Activated naive CD4-positive, alpha-beta T cell treated with Interleukin-2 at 50 U/mL for 16 hours (primary cell): ENCODE data around the gene NDUFB4.
A peak's percentile ranks its signal among the peaks of the same experiment; 100 is the strongest.

ENCODE experiments used
- DNase-seq: peaks from one replicate; pipeline ENCODE4 v3.0.0-alpha.2; 2020

Gene NDUFB4

DNA sequence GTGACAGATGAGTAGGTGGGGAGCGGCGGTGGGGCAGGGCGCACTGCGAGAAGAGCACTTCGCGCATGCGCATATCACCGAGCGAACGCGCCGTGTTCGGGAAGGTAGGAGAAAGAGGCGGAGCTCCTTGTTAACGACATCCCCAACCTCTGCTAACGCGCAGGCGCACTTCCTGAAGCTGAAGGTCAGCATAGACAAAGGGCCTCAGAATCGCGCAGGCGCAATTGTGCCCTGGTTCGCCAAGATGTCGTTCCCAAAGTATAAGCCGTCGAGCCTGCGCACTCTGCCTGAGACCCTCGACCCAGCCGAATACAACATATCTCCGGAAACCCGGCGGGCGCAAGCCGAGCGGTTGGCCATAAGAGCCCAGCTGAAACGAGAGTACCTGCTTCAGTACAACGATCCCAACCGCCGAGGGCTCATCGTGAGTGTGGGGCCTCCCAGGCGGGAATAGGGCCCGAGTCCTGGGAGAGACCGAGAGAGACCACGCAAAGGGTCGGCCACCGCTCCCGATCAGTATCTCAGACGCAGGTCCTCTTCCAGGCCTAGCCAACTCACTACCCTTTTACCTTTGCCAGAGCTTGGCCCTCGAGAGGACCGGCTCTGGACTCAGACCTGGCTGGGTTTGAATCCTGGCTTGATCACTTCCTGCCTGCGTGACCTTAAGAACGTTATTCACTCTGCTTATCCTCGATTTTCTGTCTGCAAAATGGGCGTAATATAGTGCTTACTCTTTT, at the start of gene NDUFB4:
Gene NDUFB4 (plus strand): TSS at position 221 of the 737 bp plus-strand sequence. CDS start 24 bp downstream, at position 245.
- DNase-seq = peak; percentile 94

DNA sequence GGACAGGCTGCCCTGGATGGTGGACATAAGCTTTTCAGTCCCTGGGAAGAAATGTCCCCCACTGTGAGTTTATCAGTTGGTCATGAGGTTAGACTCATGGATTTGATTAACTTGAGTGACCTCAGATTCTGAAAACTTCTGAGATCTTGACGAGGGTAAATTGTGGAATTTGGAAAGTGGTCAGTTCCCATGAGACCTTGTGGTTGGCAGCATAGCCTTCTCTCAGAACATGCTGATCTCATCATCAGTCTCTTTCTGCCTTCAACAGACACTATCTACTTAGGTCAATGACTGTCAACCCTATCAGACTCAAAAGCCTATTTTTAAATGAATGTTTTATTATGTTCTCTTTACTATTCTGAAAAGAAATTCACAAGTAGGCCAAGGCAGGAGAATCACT, 45.6 kb upstream of the NDUFB4 start:
- DNase-seq = no peak

DNA sequence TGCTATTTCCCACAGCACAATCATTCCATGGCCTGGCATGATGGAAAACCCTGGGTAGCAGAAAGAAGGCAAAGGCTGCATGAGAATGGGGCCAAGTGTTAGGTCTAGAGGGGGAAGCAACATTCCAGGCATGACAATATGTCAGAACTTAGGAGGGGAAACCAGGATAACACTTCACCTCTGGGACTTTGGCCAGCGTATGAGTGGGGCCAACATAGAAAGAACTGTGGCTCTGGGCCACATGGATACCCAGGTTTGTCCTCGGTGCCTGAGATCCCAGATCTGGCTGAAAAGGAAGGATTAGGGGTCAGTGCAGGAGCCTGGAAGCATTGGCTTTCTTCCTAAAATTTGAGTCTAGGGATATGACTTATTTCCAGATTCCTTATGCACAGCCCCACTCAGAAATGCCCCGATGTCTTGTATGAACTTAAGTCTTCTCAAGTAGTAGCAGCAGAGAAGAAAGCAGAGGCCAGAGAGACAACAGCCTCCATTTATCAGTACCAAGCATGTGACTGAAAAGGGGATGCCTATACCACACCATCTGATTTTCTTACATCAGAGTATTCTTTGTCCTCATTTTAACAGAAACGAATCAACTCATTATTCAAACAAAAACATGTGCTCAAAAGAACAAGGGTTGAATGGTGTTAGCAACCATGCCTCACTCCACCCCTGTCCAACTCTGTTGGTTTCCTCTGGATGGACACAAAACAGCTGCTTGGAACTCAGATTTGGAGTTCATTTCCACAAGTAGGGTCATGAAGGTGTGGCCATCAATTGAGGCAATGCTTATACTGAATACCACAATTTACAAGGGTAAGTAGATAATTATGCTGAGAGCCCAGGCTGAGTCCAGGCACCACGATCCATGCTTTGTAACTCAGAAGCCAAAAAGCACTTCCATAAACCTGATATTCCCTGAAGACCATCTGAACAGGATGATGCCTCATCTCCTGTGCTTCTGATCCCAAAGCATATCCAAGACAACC, 43.7 kb upstream of the NDUFB4 start:
- DNase-seq = no peak

DNA sequence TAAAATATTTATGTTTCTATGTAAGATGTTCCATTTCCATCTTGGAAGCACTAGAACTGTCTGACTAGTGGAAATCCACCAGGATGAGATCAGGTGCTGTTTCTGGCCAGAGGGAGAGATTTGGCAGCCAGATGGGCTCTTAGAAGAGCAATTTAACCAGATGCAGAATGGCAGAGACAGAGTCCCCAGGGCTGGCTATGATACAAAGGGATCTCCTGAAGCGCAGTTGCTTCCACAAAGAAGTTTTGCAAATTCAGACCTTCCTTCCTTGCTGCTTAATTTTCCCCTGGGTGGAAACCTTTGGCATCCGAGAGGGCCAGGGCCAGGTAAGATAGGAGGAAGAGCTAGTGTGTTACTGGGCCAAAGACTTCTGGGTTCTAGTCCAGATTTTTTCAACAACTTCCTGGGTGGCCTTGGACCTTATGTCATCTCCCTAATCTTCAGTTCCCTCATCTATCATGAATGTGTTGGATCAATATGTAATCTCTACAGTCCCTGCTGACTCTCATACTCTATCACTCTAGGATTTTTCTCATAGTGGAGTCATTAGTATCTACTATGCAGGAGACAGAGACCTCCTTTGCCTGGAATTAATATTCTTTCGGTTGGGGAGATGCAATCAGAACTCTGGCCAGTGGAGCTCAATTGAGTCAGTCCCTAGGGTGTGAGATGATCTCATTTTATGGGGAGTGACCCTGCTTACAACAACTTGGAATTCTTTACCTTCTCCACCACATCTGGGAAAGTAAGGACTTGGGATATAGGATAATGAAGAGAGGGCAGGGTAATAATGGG, 41.1 kb upstream of the NDUFB4 start:
- DNase-seq = no peak

DNA sequence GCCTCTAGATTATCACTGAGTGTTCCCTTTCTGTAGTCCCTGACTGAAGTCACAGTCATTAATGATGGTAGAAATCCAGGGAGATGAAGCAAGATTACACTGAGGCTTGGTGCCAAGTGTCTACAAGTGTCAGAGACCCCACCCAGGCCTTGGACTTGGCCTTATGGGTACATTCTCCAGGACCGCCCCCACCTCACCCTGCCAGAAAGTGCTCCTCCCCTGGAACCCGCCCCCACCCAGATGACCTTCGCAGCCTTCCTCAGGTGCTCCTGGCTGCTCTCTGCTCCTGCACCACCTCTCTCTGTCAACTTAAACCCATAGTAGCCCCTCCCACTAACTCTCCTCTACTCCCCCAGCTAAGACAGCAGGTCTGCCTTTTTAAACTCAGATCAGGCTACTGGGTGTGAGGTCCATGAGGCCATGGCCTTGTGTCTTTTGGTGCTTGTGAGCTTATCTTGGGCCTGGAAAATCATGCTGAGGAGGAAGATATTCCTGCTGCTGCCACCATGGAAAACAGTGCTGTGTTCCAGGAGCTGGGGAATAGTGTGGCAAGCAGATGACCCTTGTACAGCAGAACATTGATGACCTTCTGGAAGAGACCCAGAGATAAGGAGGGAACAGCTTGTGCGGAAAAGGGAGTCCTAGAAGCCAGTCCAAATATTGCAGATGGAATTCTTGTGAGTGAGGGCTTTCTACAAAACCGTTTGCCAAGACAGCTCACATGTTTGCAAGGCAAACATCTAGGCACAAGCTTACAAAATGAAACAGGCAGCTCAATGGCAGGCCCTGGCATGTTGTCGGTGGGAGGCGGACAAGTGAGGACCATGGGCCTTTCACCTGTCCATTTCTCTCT, 40.3 kb upstream of the NDUFB4 start:
- DNase-seq = no peak

DNA sequence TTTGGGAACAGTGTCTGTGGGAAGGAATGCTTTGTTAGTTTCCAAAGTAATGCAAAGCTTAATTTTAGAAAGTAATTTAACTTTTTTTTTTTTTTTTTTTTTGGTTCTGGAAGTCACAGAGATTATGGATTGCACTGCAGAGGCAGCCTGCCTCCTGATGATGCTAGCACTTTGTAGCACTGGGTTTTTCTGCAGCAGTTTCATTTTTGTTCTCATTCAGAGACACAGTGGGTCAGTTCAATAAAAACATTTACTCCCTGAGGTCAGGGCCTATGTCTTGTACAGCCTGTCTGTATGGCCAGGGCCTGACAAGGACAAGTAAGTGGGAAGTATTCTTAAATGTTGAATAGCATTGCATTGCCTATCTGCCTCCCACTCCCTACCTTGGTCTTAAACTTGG, 39.0 kb upstream of the NDUFB4 start:
- DNase-seq = no peak

DNA sequence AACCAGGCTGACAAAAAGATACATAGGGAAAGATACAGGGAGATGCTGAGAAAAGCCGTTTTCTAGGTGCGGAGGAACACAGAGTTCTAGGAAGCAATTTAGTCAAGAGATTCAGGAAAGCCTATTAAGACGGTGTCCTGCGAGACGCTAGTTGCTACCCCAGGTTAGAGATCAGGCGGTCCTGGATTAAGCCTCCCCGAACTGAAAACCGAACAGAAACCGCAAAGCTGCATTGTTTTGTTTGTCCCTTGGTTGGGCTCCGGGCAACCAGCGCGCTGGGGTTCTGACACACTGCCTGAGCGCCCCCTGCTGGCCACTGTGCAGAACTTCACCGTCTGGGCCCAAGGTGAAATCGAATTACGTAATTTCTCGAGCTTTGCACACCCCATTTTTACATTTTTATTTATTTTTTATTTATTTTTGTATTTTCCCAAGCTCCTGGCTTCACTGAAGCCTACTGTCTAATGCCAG, 37.3 kb upstream of the NDUFB4 start:
- peak; percentile 84 for DNase-seq

DNA sequence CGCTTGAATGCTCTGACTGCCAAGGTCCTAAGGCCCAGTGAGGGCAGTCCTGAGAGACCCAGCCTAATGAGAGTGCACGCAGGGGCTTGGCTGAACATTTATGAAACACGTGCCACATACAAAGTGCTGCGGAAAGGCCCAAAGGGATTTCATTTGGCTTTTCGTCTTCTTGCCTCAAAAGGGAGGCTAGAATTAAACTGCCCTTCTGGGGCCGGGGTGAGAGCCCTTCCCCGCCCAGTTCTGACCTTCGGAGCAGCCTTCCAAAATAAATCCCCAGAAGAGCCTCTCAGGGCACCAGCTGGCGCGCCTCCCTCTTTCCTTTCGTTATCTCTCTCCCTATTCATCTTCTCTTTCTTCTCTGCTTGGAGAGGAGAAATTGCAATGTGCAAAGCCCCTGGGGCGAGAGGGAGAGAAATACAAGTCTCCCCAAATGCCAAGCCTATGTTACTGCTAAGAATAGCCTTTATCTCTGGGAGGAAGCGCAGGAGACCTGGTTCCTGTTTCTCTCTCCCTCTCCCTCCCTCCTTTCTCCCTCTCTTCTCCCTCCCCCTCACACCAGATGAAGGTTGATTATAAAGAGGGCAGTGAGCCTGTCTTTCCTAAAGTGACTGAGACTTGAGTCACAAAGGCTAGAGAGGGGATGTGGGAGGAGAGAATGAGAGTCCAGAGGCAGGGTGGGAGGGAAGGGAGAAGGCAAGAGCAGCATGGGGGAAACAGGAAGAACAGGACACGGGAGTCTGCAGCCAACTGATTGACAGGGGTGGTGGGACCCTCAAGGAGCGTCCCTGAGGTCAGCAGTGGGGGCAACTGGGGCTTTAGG, 36.7 kb upstream of the NDUFB4 start:
- DNase-seq = peak; percentile 2

DNA sequence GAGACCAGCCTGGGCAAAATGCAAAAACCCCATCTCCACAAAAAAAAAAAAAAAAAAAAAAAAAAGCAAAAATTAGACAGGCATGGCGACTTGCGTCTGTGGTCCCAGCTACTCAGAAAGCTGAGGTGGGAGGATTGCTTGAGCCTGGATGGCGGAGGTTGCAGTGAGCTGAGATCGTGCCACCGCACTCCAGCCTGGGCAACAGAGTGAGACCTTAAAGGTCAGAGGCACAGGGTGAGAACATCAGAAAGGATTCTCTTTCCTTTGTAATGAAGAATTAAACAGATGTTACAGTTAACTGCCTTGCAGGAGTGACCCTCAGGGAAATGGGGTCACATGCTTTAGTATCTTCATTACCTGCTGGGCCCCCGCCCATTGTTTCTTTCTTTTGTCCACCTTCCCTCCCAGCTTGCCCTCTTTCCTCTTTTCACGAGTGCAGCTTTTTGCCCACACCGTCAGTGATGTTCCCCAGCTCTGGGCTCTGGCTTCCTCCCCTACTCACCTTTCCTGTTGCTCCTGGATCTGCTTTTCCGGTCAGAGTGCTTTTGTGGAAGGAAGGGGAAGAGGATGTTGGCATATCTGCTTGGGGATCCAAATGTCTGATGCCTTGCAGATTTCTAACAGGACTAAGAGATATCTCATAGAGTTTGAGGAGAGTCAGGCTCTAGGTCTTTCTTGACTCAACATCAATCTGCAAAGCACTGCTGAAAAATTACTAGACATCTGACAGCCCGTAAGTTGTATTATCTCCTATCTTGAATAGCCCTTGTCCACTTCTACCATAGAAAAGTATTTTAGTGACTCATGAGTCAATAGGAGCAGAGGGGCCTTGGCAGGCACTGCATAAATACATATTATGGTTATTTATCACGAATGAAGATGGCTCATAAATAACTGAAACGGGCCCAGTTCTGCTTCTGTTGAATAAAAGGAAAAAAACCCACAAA, 35.6 kb upstream of the NDUFB4 start:
- no peak for DNase-seq

DNA sequence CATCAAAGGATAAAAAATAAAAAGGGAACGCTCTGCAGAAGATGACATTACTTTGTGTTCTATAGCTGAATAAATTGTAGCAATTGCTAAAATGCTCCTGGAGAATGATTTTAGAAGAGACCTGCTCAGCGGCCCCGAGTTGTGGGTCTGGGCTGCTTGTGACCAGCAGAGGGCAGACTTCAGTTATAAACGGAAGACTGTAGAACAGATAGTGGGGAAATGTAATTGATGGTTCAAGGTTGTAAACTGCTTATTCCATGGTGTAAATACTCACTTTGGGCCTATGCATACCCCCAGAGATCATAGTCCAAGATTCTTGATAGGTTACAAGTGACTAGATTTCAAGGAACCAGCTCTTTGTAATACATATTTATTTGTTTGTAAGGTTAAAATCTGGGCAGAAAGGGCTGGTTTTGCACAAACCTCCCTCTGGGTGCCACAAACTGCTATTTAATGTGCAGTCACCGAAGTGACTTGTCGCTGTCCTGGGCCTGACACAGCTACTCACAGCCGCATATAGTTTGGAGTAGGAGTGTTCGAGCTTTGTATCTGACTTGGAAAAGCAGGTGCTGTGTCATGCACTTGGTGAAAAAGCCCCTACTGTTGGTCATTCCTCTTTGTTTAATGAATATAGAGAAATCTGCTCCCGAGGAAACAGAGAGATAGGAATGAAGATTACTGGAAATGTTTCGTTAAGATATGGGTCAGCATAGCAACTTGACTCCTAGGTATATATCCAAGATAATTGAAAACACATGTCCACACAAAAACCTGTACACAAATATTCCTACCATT, 34.7 kb upstream of the NDUFB4 start:
- peak; percentile 72 for DNase-seq

DNA sequence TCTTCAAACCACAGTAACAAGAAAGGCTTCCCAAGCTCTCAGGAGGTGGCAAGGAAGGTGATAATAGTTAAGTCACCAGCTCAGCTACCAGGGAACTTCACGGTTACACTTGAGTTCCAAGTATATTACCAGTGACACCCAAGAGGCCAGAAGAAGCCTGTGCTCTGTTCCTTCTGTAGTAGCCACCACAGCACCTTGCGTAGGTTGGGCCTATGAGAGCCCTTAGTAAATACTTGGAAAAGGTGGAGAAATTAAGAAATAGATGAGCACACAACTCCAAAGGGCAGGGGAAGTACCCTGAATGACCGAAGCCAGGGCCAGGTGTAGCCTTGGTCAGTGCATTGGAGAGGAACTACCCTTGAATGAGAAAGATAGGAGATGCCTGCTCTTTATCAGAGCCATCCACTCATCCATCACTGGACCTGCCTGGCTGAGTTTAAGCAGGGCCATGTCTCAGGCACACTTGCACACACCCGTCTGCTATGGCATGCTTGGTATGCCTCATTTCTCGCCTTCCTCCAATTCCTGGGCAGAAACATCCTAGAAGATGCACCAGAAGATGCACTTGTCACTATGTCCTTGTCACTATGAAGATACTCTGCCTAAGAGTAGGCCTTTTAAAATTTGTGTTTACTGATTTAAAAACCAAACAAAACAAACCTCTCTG, 32.6 kb upstream of the NDUFB4 start:
- DNase-seq = no peak

DNA sequence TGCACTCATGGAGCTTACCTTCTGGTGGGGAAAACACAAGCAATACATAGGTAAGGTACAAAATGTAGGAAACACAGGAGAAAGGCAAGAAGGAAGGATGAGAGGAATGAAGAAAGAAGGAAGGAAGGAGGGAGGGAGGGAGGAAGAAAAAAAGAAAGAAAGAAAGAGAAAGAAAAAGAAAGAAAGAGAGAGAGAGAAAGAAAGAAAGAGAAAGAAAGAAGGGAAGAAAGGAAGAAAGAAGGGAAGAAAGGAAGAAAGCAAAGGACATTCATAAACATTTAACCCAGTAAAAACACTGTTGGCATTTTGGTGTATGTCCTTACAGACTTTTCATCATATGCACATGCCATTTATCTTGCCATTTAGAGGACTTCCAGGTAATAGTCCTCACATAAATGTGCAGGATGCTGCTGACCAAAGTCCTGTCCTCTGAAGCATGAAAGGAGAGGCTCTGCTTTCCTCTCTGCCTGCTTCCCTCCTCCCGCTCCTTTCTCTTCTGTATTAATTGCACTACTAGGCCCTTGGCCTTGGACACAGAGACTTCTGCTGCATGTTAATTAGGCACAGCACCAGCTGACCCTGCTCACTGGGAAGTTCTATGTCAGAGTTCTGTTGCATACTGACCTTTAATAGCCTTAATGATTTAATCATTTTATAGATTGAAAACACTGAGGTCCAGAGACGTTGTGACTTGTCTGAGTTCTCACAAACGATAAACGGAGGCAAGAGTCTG, 29.7 kb upstream of the NDUFB4 start:
- DNase-seq = no peak

DNA sequence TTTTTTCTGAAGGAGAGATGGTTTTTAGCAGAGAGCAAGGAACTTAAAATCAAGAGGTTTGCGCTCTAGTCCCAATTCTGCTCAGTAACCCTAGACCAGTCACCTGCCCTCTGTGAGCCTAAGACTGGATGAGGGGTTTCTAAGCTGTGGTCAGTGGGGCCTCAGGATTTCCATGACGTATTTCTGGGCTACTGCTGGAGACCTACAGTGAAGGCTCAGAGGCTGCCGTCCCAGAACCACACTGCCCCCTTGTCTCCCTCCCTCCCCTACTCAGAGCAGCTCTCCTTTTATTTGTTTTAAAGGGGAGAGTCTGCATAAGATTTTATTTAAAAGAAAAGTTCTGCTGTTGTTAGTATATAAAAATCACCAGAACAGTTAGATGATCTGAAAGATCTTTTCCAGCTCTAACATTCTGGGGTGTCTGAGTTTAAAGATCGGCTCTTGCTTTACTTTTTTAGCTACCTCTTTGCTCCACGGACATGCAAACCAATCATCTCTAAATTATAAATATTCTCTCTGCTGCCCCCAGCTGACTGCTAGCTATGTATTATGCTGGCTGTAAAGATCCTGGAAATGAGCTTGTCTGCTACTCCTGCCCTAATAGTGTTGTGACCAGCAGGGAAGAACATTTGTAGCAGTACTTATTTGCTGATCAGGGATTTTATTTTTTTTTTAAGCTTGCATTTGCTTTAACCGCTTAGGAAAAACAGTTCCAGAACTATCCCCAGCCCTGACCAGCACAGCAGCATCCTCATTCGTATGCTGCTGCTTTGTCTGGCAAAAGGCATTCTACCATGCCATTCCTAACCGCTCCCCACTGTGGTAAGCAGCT, 28.6 kb upstream of the NDUFB4 start:
- no peak for DNase-seq

DNA sequence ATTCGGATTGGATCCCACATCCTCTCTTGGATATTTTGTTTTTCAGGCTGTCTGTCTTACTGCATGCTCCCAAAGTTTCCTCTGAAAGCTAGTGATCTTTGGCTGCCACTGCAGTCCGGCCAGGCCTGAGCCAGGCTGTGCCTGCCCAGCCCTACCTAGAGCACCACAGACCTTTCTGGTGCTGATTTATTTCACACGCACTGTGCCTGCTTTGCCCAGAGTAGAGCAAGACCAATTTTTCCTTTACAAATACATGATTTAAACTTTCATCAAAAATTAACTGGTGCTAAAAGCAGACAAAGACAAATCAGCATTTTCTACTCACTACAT, 28.0 kb upstream of the NDUFB4 start:
- no peak for DNase-seq

DNA sequence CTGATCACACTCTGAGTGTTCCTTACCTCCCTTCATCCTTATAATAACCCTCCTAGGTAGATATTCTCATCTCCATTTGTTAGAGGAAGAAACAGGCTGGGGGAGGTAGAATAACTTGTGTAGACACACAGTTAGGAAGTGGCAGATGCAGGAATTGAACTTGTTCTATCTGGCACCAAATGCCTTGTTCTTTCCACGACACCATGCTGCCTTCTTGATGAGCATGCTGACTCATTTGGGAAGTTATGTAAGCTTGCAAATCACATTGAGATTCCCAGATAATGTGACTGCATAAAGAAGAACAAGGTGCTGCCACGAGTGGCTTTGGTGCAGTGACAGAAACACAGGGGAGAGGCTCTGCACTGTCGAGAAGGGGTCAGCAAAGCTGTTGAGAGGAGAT, 27.5 kb upstream of the NDUFB4 start:
- DNase-seq = no peak

DNA sequence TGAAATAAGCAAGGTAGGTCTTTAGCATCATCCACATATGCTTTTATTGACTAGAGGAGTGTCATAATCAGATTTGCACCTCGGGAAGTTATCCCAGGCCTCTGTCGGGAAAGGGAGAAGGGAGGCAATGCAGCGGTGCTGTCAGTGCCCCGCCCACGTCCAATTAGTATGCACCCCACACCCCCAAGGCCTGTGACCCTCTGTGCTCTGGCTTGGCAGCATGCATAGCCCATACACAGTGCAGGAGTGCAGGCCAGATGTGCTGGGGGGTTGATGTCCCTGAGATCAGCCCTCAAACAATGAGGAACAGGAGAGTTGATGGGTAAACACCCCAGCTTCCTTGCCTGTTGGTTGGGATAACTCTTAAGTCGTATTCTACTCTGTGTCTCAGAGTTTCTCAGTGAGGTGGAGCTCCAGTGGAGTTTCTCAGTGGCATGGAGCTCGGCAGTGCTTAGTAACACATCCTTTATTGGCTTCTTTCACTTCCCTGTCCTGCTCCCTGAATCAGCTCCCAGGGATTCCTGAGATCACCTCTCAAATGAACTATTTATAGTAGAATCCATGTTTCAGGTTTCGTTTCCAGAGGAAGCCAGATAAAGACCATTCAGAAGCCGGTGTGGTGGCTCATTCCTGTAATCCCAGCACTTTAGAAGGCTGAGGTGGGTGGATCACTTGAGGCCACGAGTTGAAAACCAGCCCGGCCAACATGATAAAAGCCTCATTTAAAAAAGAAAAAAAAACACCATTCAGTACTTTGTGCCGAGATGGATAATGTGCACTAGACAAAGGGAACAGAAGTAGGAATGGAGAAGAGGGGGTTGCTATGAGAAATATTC, 26.7 kb upstream of the NDUFB4 start:
- DNase-seq = no peak
